Choroid plexus epithelial cell (primary cell): Measurements from ENCODE around the gene UGT1A6.

ENCODE experiments used
- DNase-seq: peaks from one replicate; pipeline ENCODE4 v3.0.0-alpha.2; 2010; ENCODE audit warnings: low read depth
- H3K4me3 ChIP-seq: 2 replicates; pipeline ENCODE4 v1.5.1; 2011; ENCODE audit warnings: low read depth, mild to moderate bottlenecking, control low read depth, low read length, moderate library complexity
- CTCF ChIP-seq: conservative IDR thresholded peaks from 2 replicates; pipeline ENCODE4 v1.5.1; 2011; ENCODE audit warnings: low read depth, mild to moderate bottlenecking, control low read depth, inconsistent platforms, low read length, moderate library complexity

The UGT1A6 gene

DNA sequence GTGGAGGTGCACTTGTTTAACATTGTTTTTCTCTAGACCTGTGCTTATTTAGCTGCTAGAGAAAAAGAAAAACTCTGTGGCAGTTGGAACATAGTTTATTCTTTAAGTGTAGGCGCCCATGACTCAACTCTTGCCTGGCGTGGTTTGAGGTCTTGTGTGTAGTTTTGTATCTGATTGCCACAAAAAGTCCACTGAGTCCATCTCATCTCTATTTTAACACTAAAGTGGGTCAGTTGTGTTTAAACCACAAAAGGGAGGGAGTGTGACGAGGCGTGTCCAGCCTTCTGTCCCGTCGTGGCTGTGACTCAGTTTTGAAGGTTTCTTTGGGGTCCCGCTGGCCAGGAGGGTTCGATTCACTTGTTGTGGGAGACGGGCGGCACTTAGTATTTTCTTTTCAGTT, 36.2 kb upstream of the UGT1A6 start:
- H3K4me3 ChIP-seq: no peak overlapping the region
- no peak for DNase-seq
- TF ChIP-seq CTCF: no peak

DNA sequence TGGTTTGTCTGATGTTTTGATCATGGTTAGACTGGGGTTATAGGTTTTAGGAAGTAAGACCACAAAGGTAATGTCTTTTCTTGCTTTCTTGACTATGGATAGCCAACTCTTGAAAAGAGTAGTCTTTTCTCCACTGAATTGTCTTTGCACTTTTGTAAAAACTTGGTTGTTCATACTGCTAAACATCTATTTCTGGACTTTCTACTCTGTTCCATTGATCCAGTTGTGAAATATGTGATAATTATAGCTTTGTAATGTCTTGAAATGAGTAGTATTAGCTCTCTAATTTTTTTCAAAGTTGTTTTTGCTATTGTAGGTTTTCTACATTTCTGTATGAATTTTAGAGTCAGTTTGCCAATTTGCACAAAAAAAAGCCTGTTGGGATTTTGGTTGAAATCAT, 34.1 kb upstream of the UGT1A6 start:
- TF ChIP-seq CTCF: no peak
- no peak overlapping the region for H3K4me3 ChIP-seq
- no peak for DNase-seq

GRCh38 chr2:233663911-233664310, 28.8 kb upstream of the UGT1A6 start:
- TF ChIP-seq CTCF: no peak
- H3K4me3 ChIP-seq: no peak overlapping the region
- DNase-seq: peak; percentile 13

GRCh38 chr2:233668605-233669260, 24.0 kb upstream of the UGT1A6 start:
- no peak overlapping the region for H3K4me3 ChIP-seq
- TF ChIP-seq CTCF: no peak
- no peak for DNase-seq

- no peak for TF ChIP-seq CTCF
- no peak within 1 kb of the TSS for H3K4me3 ChIP-seq
- no peak for DNase-seq
Measured at GRCh38 chr2:233671290-233672161, 21.2 kb upstream of the UGT1A6 start, which contains the start of gene UGT1A9. Gene UGT1A9, plus strand, starts transcription at chr2:233671898. Its CDS starts 37 bp downstream, at chr2:233671935.

- no peak for TF ChIP-seq CTCF
- H3K4me3 ChIP-seq: no peak overlapping the region
- DNase-seq: no peak
Measured at GRCh38 chr2:233672886-233673285, 19.8 kb upstream of the UGT1A6 start.
